K562 (cell line): Measurements from ENCODE around the gene NYAP1. TPM values are rescaled to one million over a fixed set of nuclear protein-coding genes. Genes with fewer than 3 reads are reported as not detected.

ENCODE experiments used
- ARID1B ChIP-seq: fragments of 450-650 bp; IDR thresholded peaks from 2 replicates; pipeline ENCODE4 v1.6.1; 2016; ENCODE audit warnings: antibody characterized with exemption, mild to moderate bottlenecking, inconsistent platforms
- ATF7 ChIP-seq: fragments of 450-650 bp; IDR thresholded peaks from 2 replicates; pipeline ENCODE4 v1.7.1; 2014; ENCODE audit warnings: mild to moderate bottlenecking, moderate library complexity
- C11orf30 ChIP-seq: fragments of 450-650 bp; IDR thresholded peaks from 2 replicates; pipeline ENCODE4 v1.6.1; 2016; ENCODE audit warnings: low read depth, mild to moderate bottlenecking
- CHD1 ChIP-seq: fragments of 200-600 bp; sonication (generic); IDR thresholded peaks from one replicate; pipeline ENCODE4 v1.6.1; 2012; ENCODE audit warnings: mild to moderate bottlenecking, moderate library complexity, low read length, inconsistent platforms
- FOXJ3 ChIP-seq: sonication (generic); formaldehyde crosslinking; IDR thresholded peaks from 2 replicates; pipeline ENCODE4 v1.4.0; 2020; ENCODE audit warnings: mild to moderate bottlenecking, missing genetic modification reagents
- HOXB6 ChIP-seq: fragments of 250-450 bp; sonication (Bioruptor Pico); IDR thresholded peaks from 2 replicates; pipeline ENCODE4 v1.5.1; 2022; ENCODE audit warnings: mild to moderate bottlenecking, borderline replicate concordance
- HSF4 ChIP-seq: fragments of 250-450 bp; sonication (Bioruptor Pico); IDR thresholded peaks from 2 replicates; pipeline ENCODE4 v2.1.2; 2022; ENCODE audit warnings: mild to moderate bottlenecking, moderate library complexity, borderline replicate concordance
- ILF3 ChIP-seq: fragments of 450-650 bp; IDR thresholded peaks from 2 replicates; pipeline ENCODE4 v1.6.1; 2018; ENCODE audit warnings: antibody characterized with exemption, mild to moderate bottlenecking, moderate library complexity, borderline replicate concordance
- LARP7 ChIP-seq: fragments of 450-650 bp; IDR thresholded peaks from 2 replicates; pipeline ENCODE4 v1.6.1; 2016
- PRMT5 ChIP-seq: sonication (generic); formaldehyde crosslinking; IDR thresholded peaks from 2 replicates; pipeline ENCODE4 v1.5.0; 2020; ENCODE audit warnings: missing genetic modification reagents
- SMARCA4 ChIP-seq: fragments of 450-650 bp; IDR thresholded peaks from 2 replicates; pipeline ENCODE4 v1.6.1; 2016
- TEAD2 ChIP-seq: fragments of 450-650 bp; IDR thresholded peaks from 2 replicates; pipeline ENCODE4 v1.6.1; 2016; ENCODE audit warnings: missing genetic modification characterization, control low read depth, missing compliant biosample characterization
- ZFP30 ChIP-seq: fragments of 250-450 bp; sonication (Bioruptor Pico); IDR thresholded peaks from 2 replicates; pipeline ENCODE4 v1.8.0; 2022; ENCODE audit warnings: moderate library complexity, mild to moderate bottlenecking, inconsistent platforms, borderline replicate concordance
- ZNF140 ChIP-seq: fragments of 250-450 bp; sonication (Bioruptor Pico); IDR thresholded peaks from 2 replicates; pipeline ENCODE4 v1.8.0; 2021; ENCODE audit warnings: moderate library complexity, mild to moderate bottlenecking, inconsistent platforms
- ZNF707 ChIP-seq: fragments of 250-450 bp; sonication (Bioruptor Pico); conservative IDR thresholded peaks from 2 replicates; pipeline ENCODE4 v1.8.0; 2022; ENCODE audit warnings: inconsistent platforms, mild to moderate bottlenecking, moderate library complexity
- polyA plus RNA-seq, 8 experiments: library from polyadenylated mRNA; depleted of rRNA in 4 of 8; stranded (reverse) in 5 of 8; unstranded in 3 of 8; fragments of >200 nt; fragmentation: Nextera tagmentation in 2 of 8; fragmentation: Illumina TruSeq in 1 of 8; extraction: Ambion mirVana in 2 of 8; extraction: Trizol in 1 of 8; gene quantifications; 2 replicates each; pipeline versions ENCODE4 v1.2.1 to v1.2.3, GENCODE V29; 2011 to 2014; ENCODE audit warnings: inconsistent platforms in 1 of 8, missing spikeins in 1 of 8
- total RNA-seq, 7 experiments: library from RNA; depleted of rRNA in 6 of 7; stranded (reverse); fragments of >200 nt in 6 of 7; fragmentation: Illumina TruSeq in 2 of 7; extraction: Trizol in 2 of 7; gene quantifications; 2 replicates each; pipeline versions ENCODE4 v1.2.1 to v1.2.3, GENCODE V29; 2011 to 2021; ENCODE audit warnings: low replicate concordance in 1 of 7
- TF ChIP-seq, protein P1 (sequence below): IDR thresholded peaks from 2 replicates; pipeline ENCODE4 v1.6.1; 2016; ENCODE audit warnings: missing genetic modification characterization, missing compliant biosample characterization
- TF ChIP-seq, protein P2 (sequence below), 2 experiments: IDR thresholded peaks in 1 of 2; conservative IDR thresholded peaks in 1 of 2; 2 replicates each; pipeline ENCODE4 v1.6.1; 2016; ENCODE audit warnings: low read depth in 2 of 2, mild to moderate bottlenecking in 1 of 2, missing compliant biosample characterization in 1 of 2, missing genetic modification characterization in 1 of 2, moderate library complexity in 1 of 2
- TF ChIP-seq, protein P3 (sequence below): fragments of 250-450 bp; sonication (Bioruptor Pico); IDR thresholded peaks from 2 replicates; pipeline ENCODE4 v1.8.0; 2021; ENCODE audit warnings: moderate library complexity, mild to moderate bottlenecking, inconsistent platforms
- TF ChIP-seq, protein P4 (sequence below): fragments of 450-650 bp; IDR thresholded peaks from one replicate; pipeline ENCODE4 v1.6.1; 2018; ENCODE audit warnings: mild to moderate bottlenecking, moderate library complexity; ENCODE audit not compliant: partially characterized antibody
- TF ChIP-seq, protein P5 (sequence below), 2 experiments: fragments of 450-650 bp in 1 of 2; sonication (generic) in 1 of 2; formaldehyde crosslinking; conservative IDR thresholded peaks; 2 replicates each; pipeline versions ENCODE4 v1.4.0 to v1.8.1; 2020 to 2022; ENCODE audit warnings: mild to moderate bottlenecking in 1 of 2, missing genetic modification reagents in 1 of 2

The NYAP1 gene
- total and polyA plus RNA-seq, 9 of the 15 experiments (the other 6 are each of a cell fraction or from before 2014, with no cell fraction given) = 0.11 to 0.88 (median 0.22) TPM; not detected in 2

DNA sequence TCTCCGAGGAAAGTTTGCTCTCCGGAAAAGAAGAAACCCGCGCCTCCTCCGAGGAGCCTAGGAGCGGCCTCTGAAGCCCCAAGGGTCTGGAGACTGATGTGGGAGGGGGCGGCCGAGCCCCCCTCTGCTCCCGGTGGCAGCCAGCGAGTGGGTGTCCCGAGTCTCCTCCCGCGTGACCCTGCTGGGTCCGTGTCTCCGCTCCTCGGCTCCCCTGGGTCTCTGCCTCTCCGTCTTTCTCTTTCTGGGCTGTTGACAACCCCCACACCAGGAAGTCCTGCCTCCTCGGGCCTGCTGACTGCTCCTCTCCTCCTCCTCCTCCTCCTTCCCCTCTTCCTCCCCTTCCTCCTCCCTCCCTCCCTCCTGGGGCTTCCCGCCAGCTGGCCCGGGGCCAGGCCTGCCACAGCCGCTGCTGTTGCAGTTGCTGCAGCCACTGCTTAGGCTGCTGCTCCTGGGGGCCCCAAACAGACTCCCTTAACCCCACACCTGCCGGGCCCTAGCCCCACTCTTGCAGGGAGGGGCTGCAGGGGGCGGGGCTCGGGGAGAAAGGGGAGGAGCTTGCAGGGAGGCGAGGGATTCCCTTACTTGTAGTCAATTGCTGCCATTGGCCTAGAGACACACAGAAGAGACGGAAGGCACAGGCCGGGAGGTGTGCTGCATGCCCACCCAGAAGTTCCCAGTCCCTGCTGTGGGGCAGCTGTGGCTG lies 4.6 kb upstream of the NYAP1 start, which contains the start of gene TSC22D4 (continued):
- no peak for TF ChIP-seq ZFP30
- TF ChIP-seq ILF3 = no peak
- TF ChIP-seq SMARCA4 = peak; percentile 85
- peak; percentile 32; the same call in 1 of the 2 replicates for TF ChIP-seq C11orf30
- peak; percentile 62; the same call in 1 of the 2 replicates for TF ChIP-seq ATF7
- TF ChIP-seq ZNF140 (CRISPR knock-in tag) = no peak
- TF ChIP-seq, protein P1, sequence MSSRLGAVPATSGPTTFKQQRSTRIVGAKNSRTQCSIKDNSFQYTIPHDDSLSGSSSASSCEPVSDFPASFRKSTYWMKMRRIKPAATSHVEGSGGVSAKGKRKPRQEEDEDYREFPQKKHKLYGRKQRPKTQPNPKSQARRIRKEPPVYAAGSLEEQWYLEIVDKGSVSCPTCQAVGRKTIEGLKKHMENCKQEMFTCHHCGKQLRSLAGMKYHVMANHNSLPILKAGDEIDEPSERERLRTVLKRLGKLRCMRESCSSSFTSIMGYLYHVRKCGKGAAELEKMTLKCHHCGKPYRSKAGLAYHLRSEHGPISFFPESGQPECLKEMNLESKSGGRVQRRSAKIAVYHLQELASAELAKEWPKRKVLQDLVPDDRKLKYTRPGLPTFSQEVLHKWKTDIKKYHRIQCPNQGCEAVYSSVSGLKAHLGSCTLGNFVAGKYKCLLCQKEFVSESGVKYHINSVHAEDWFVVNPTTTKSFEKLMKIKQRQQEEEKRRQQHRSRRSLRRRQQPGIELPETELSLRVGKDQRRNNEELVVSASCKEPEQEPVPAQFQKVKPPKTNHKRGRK (tag) = no peak
- no peak for TF ChIP-seq ZNF707
- no peak for TF ChIP-seq FOXJ3
- TF ChIP-seq, protein P2, sequence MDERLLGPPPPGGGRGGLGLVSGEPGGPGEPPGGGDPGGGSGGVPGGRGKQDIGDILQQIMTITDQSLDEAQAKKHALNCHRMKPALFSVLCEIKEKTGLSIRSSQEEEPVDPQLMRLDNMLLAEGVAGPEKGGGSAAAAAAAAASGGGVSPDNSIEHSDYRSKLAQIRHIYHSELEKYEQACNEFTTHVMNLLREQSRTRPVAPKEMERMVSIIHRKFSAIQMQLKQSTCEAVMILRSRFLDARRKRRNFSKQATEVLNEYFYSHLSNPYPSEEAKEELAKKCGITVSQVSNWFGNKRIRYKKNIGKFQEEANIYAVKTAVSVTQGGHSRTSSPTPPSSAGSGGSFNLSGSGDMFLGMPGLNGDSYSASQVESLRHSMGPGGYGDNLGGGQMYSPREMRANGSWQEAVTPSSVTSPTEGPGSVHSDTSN (CRISPR knock-in tag; IDR thresholded peaks at IDR 0.05; ENCODE audit: low read depth) = no peak
- TF ChIP-seq, protein P2 (tag; conservative IDR thresholded peaks at IDR 0.05; ENCODE audit: low read depth) = peak; percentile 63
- no peak for TF ChIP-seq CHD1
- TF ChIP-seq, protein P3, sequence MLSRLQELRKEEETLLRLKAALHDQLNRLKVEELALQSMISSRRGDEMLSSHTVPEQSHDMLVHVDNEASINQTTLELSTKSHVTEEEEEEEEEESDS (CRISPR knock-in tag) = no peak
- TF ChIP-seq PRMT5 (CRISPR knock-in tag) = no peak
- TF ChIP-seq HOXB6 (CRISPR knock-in tag) = no peak
- no peak for TF ChIP-seq TEAD2 (tag)
- TF ChIP-seq, protein P4, sequence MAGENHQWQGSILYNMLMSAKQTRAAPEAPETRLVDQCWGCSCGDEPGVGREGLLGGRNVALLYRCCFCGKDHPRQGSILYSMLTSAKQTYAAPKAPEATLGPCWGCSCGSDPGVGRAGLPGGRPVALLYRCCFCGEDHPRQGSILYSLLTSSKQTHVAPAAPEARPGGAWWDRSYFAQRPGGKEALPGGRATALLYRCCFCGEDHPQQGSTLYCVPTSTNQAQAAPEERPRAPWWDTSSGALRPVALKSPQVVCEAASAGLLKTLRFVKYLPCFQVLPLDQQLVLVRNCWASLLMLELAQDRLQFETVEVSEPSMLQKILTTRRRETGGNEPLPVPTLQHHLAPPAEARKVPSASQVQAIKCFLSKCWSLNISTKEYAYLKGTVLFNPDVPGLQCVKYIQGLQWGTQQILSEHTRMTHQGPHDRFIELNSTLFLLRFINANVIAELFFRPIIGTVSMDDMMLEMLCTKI = no peak
- TF ChIP-seq HSF4 = no peak
- TF ChIP-seq, protein P5, sequence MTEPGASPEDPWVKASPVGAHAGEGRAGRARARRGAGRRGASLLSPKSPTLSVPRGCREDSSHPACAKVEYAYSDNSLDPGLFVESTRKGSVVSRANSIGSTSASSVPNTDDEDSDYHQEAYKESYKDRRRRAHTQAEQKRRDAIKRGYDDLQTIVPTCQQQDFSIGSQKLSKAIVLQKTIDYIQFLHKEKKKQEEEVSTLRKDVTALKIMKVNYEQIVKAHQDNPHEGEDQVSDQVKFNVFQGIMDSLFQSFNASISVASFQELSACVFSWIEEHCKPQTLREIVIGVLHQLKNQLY (CRISPR knock-in tag; conservative IDR thresholded peaks at IDR 0.05) = 0 out of 4 replicates have a peak, but pooled peaks of 1 of the 2 experiments have one; percentile 46
- TF ChIP-seq ARID1B = peak; percentile 89
- peak; percentile 90 for TF ChIP-seq LARP7
